PC-9 (cell line): Measurements from ENCODE around the gene PDE4B. TPM values are rescaled to one million over a fixed set of nuclear protein-coding genes. Genes with fewer than 3 reads are reported as not detected.

Experiments used
- BruUV-seq: library from RNA; stranded (reverse); fragments of 400-500 nt; replicated peaks from 2 replicates; lab custom pipeline; 2021; lab: Mats Ljungman, UMichigan
- CTCF ChIA-PET: fragments of 300-600 bp; sonication (Branson Sonifier 250); formaldehyde crosslinking; loops from one replicate; lab custom pipeline; 2022; ENCODE audit warnings: antibody characterized with exemption; lab: Charles Lee
- POLR2A ChIA-PET: fragments of 300-600 bp; sonication (Branson Sonifier 250); formaldehyde crosslinking; loops from one replicate; lab custom pipeline; 2022; ENCODE audit warnings: antibody characterized with exemption; ENCODE audit not compliant: unreplicated experiment; lab: Charles Lee
- DNase-seq, 2 experiments: peaks; one replicate each; pipeline versions ENCODE4 v3.0.0 to v3.0.0-alpha.2; 2015 to 2022; ENCODE audit warnings: mixed read lengths in 1 of 2
- H2AFZ ChIP-seq: fragments of 200-600 bp; sonication (generic); 2 replicates; pipeline ENCODE4 v1.8.1; 2017; ENCODE audit warnings: antibody characterized with exemption
- H3F3A ChIP-seq: fragments of 200-600 bp; sonication (generic); 2 replicates; pipeline ENCODE4 v1.8.1; 2017; ENCODE audit warnings: antibody characterized with exemption, mild to moderate bottlenecking, low read depth; ENCODE audit not compliant: insufficient read depth
- H3K27ac ChIP-seq: fragments of 200-600 bp; sonication (generic); 2 replicates; pipeline ENCODE4 v1.6.1; 2016; ENCODE audit warnings: mixed run types
- H3K27me3 ChIP-seq: fragments of 200-600 bp; sonication (generic); 2 replicates; pipeline ENCODE4 v1.6.1; 2016; ENCODE audit warnings: low read depth, mixed run types; ENCODE audit not compliant: insufficient read depth
- H3K36me3 ChIP-seq: fragments of 200-600 bp; sonication (generic); 2 replicates; pipeline ENCODE4 v1.6.1; 2016; ENCODE audit warnings: low read depth, mixed run types
- H3K4me1 ChIP-seq: fragments of 200-600 bp; sonication (generic); replicated peaks from 2 replicates; pipeline ENCODE4 v1.6.1; 2016; ENCODE audit warnings: mixed run types; ENCODE audit not compliant: insufficient read depth
- H3K4me2 ChIP-seq: fragments of 200-600 bp; sonication (generic); 2 replicates; pipeline ENCODE4 v1.6.1; 2017; ENCODE audit warnings: mixed run types
- H3K4me3 ChIP-seq: fragments of 200-600 bp; sonication (generic); 2 replicates; pipeline ENCODE4 v1.6.1; 2016; ENCODE audit warnings: mixed run types
- H3K79me2 ChIP-seq: fragments of 200-600 bp; sonication (generic); 2 replicates; pipeline ENCODE4 v1.6.1; 2017; ENCODE audit warnings: low read depth, mixed run types
- H3K9me2 ChIP-seq: fragments of 200-600 bp; sonication (generic); 2 replicates; pipeline ENCODE4 v1.8.1; 2017; ENCODE audit warnings: mild to moderate bottlenecking; ENCODE audit not compliant: insufficient read depth
- H3K9me3 ChIP-seq: fragments of 200-600 bp; sonication (generic); 2 replicates; pipeline ENCODE4 v1.8.1; 2016; ENCODE audit warnings: low read depth; ENCODE audit not compliant: insufficient read depth
- H4K20me1 ChIP-seq: fragments of 200-600 bp; sonication (generic); 2 replicates; pipeline ENCODE4 v1.8.1; 2017; ENCODE audit not compliant: insufficient read depth
- EZH2 ChIP-seq: fragments of 200-600 bp; sonication (generic); IDR thresholded peaks from 2 replicates; pipeline ENCODE4 v1.8.0; 2017; ENCODE audit warnings: antibody characterized with exemption, low read depth
- intact Hi-C: fragments of 100-400 bp; cut with micrococcal nuclease; formaldehyde crosslinking; loops from one replicate; pipeline ENCODE4 v1.10.0; 2022; ENCODE audit not compliant: unreplicated experiment
- total RNA-seq: library from RNA; stranded (reverse); gene quantifications from 2 replicates; pipeline ENCODE4 v1.2.3, GENCODE V29; 2021
- TF ChIP-seq, protein P1 (sequence below): fragments of 200-600 bp; sonication (generic); conservative IDR thresholded peaks from 2 replicates; pipeline ENCODE4 v1.6.1; 2017; ENCODE audit warnings: mixed run types, antibody characterized with exemption, mild to moderate bottlenecking, moderate library complexity

Gene PDE4B
- total RNA-seq, 1 experiment from 2014 or later = 1.3 TPM

DNA sequence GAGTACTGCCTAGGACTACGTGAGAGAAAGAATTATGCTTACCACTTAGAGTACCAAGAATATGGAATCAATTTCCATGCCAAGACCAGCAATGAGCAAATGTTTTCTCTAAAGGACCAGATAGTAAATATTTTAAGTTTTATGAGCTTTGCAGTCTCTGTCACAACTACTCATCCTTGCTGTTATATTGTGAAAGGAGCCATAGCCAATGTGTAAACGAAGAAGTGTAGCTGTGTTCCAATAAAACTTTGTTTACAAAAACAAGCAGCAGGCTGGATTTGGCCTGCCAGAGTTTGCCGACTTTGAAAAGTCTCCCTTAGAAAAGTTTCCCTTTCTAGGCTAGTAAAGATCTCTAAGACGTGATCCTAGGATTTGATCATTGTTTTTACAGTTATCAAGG is 128.8 kb downstream of the PDE4B start:
- no TSS peak for BruUV-seq
- intact Hi-C loops = no loop called here
- CTCF ChIA-PET = no interaction called here
- H3K79me2 ChIP-seq = no peaks in the 10 kb centered on the region
- no peaks in the 10 kb centered on the region; the same call in 1 of the 2 replicates for H4K20me1 ChIP-seq
- no peaks in the 10 kb centered on the region for H3K9me2 ChIP-seq
- no peak for DNase-seq
- no peak overlapping the region for H3K4me3 ChIP-seq
- no peaks in the 10 kb centered on the region for H3K9me3 ChIP-seq
- no peak overlapping the region for H3K4me2 ChIP-seq
- no peak overlapping the region for H2AFZ ChIP-seq
- TF ChIP-seq, protein P1, sequence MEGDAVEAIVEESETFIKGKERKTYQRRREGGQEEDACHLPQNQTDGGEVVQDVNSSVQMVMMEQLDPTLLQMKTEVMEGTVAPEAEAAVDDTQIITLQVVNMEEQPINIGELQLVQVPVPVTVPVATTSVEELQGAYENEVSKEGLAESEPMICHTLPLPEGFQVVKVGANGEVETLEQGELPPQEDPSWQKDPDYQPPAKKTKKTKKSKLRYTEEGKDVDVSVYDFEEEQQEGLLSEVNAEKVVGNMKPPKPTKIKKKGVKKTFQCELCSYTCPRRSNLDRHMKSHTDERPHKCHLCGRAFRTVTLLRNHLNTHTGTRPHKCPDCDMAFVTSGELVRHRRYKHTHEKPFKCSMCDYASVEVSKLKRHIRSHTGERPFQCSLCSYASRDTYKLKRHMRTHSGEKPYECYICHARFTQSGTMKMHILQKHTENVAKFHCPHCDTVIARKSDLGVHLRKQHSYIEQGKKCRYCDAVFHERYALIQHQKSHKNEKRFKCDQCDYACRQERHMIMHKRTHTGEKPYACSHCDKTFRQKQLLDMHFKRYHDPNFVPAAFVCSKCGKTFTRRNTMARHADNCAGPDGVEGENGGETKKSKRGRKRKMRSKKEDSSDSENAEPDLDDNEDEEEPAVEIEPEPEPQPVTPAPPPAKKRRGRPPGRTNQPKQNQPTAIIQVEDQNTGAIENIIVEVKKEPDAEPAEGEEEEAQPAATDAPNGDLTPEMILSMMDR = no peak
- no peak for TF ChIP-seq EZH2
- POLR2A ChIA-PET = no interaction called here
- H3K27me3 ChIP-seq = no peaks in the 10 kb centered on the region
- no peaks in the 10 kb centered on the region for H3F3A ChIP-seq
- no peaks in the 10 kb centered on the region for H3K36me3 ChIP-seq
- H3K4me1 ChIP-seq = no peaks in the 10 kb centered on the region
- H3K27ac ChIP-seq = no peak overlapping the region

GRCh38 chr1:65924471-65924870 is 131.8 kb downstream of the PDE4B start:
- Histone ChIP-seq H3K4me3 (no peak overlapping the region), H3K4me2 (no peak overlapping the region), H3K9me3 (no peaks in the 10 kb centered on the region), H3K79me2 (no peaks in the 10 kb centered on the region), H3K36me3 (no peaks in the 10 kb centered on the region), H3K9me2 (no peaks in the 10 kb centered on the region), H3F3A (no peaks in the 10 kb centered on the region), H3K27ac (no peak overlapping the region), H3K4me1 (no peaks in the 10 kb centered on the region), H2AFZ (no peak overlapping the region), H4K20me1 (no peaks in the 10 kb centered on the region), H3K27me3 (no peaks in the 10 kb centered on the region)
- POLR2A ChIA-PET = no interaction called here
- BruUV-seq = no TSS peak
- DNase-seq = no peak
- intact Hi-C loops = no loop called here
- no peak for TF ChIP-seq EZH2
- TF ChIP-seq, protein P1 = no peak
- CTCF ChIA-PET = no interaction called here

DNA sequence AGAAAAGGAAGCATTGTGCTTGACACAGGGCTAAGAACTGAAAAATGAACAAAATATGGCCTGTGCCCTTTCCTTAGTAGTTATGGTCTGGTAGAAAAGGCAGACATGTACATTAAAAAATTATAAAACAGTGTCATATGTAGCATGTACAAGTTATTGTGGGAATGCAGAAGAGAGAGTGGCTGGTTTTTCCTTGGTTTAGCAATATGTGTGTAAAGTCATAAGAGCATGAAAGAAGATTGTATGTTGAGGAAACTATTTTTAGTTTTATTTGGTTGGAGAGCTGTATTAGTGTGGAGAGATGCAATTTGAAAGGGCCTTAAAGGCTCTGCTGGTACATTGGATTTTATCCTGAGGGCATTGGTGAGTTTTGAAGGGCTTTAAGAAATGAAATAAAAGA is 145.8 kb downstream of the PDE4B start:
- intact Hi-C loops = no loop called here

More for the DNA sequence above, 145.8 kb downstream of the PDE4B start:
- TF ChIP-seq EZH2 = no peak
- TF ChIP-seq, protein P1 = no peak
- ChIA-PET CTCF (no interaction called here), POLR2A (no interaction called here)
- Histone ChIP-seq H3K4me1 (no peaks in the 10 kb centered on the region), H3F3A (no peaks in the 10 kb centered on the region), H4K20me1 (no peaks in the 10 kb centered on the region), H3K9me2 (no peaks in the 10 kb centered on the region), H2AFZ (no peak overlapping the region), H3K27ac (no peak overlapping the region), H3K4me2 (no peak overlapping the region), H3K79me2 (no peaks in the 10 kb centered on the region), H3K27me3 (no peaks in the 10 kb centered on the region), H3K4me3 (no peak overlapping the region), H3K36me3 (no peaks in the 10 kb centered on the region), H3K9me3 (no peaks in the 10 kb centered on the region)
- no TSS peak for BruUV-seq
- no peak for DNase-seq
